HepG2 (cell line): Measurements from ENCODE around the gene PRKN. TPM values are rescaled to one million over a fixed set of nuclear protein-coding genes. Genes with fewer than 3 reads are reported as not detected.

Source experiments
- ATAC-seq: fragments of 200-7000 bp; cut with Tn5 transposase; 3 replicates; pipeline ENCODE4 v1.9.1; 2020; ENCODE audit warnings: mild to moderate bottlenecking, moderate library complexity
- BruUV-seq: library from RNA; stranded (reverse); fragments of 400-500 nt; replicated peaks from 2 replicates; lab custom pipeline; 2021; lab: Mats Ljungman, UMichigan
- CTCF ChIA-PET: fragments of 300-600 bp; formaldehyde crosslinking; extraction: SDS; loops from one replicate; lab custom pipeline; 2021; ENCODE audit warnings: low total read pairs, inconsistent platforms, low intra/inter-chr PET ratio; lab: Yijun Ruan, JAX
- POLR2A ChIA-PET: fragments of 350-600 bp; sonication (Branson Sonifier 250); formaldehyde crosslinking; loops from one replicate; lab custom pipeline; 2020; ENCODE audit warnings: antibody characterized with exemption, inconsistent platforms; lab: Yijun Ruan, JAX
- DNase-seq: peaks from one replicate; pipeline ENCODE4 v3.0.0-alpha.2; 2015; ENCODE audit warnings: low spot score
- FAIRE-seq: peaks from 3 replicates; lab custom pipeline; 2011; peaks lifted over from hg19 to GRCh38; lab: Jason Lieb, UNC
- H2AFZ ChIP-seq: one replicate; pipeline ENCODE4 v1.6.1; 2011; ENCODE audit warnings: low read length, inconsistent platforms
- H3K27ac ChIP-seq: fragments of 300-600 bp; 3 replicates; pipeline ENCODE4 v1.8.0; 2011; ENCODE audit warnings: mixed run types, mild to moderate bottlenecking, mixed read lengths, low read length, inconsistent platforms; ENCODE audit not compliant: insufficient read depth; ENCODE audit errors: extremely low read length
- H3K27me3 ChIP-seq, 2 experiments: fragments of 200-600 bp in 1 of 2; 2 replicates in 1 of 2; 3 replicates in 1 of 2; pipeline versions ENCODE4 v1.6.0 to v1.8.0; 2011; ENCODE audit warnings: low read length in 2 of 2, mild to moderate bottlenecking in 2 of 2, moderate library complexity in 2 of 2, inconsistent platforms in 1 of 2; ENCODE audit not compliant: insufficient read depth in 2 of 2, control insufficient read depth in 1 of 2
- H3K36me3 ChIP-seq, 2 experiments: fragments of 200-600 bp in 1 of 2; replicated peaks in 1 of 2; 2 replicates in 1 of 2; 3 replicates in 1 of 2; pipeline versions ENCODE4 v1.5.1 to v1.8.0; 2011; ENCODE audit warnings: low read length in 2 of 2, inconsistent platforms in 1 of 2; ENCODE audit not compliant: insufficient read depth in 2 of 2, control insufficient read depth in 1 of 2
- H3K4me1 ChIP-seq: 2 replicates; pipeline ENCODE4 v1.5.1; 2012; ENCODE audit warnings: low read length, inconsistent platforms; ENCODE audit not compliant: insufficient read depth
- H3K4me2 ChIP-seq: 2 replicates; pipeline ENCODE4 v1.6.0; 2011; ENCODE audit warnings: low read depth, low read length, inconsistent platforms
- H3K4me3 ChIP-seq, 3 experiments: fragments of 200-600 bp in 1 of 3; sonication (generic), shearing (Covaris generic) in 1 of 3; replicated peaks in 1 of 3; 2 replicates each; pipeline ENCODE4 v1.5.1; 2011 to 2016; ENCODE audit warnings: low read length in 3 of 3, inconsistent platforms in 2 of 3, low read depth in 2 of 3, mild to moderate bottlenecking in 2 of 3, control low read depth in 1 of 3, mixed read lengths in 1 of 3; ENCODE audit not compliant: insufficient read depth in 1 of 3
- H3K79me2 ChIP-seq: one replicate; pipeline ENCODE4 v1.6.1; 2011; ENCODE audit warnings: low read length, inconsistent platforms; ENCODE audit not compliant: insufficient read depth
- H3K9ac ChIP-seq: 2 replicates; pipeline ENCODE4 v1.6.0; 2011; ENCODE audit warnings: mild to moderate bottlenecking, low read depth, low read length, inconsistent platforms; ENCODE audit not compliant: insufficient read depth
- H3K9me3 ChIP-seq: 2 replicates; pipeline ENCODE4 v1.5.1; 2012; ENCODE audit warnings: mild to moderate bottlenecking, low read length
- H4K20me1 ChIP-seq: 2 replicates; pipeline ENCODE4 v1.6.0; 2011; ENCODE audit warnings: inconsistent platforms, mild to moderate bottlenecking, low read length, moderate library complexity; ENCODE audit not compliant: insufficient read depth
- AHDC1 ChIP-seq: sonication (generic); formaldehyde crosslinking; IDR thresholded peaks from 2 replicates; pipeline ENCODE4 v1.5.1; 2020; ENCODE audit warnings: mild to moderate bottlenecking, missing genetic modification reagents, borderline replicate concordance
- ARHGAP35 ChIP-seq: sonication (generic); formaldehyde crosslinking; IDR thresholded peaks from 2 replicates; pipeline ENCODE4 v1.9.0; 2022; ENCODE audit warnings: mild to moderate bottlenecking, inconsistent platforms, moderate library complexity, missing genetic modification reagents, borderline replicate concordance
- MNT ChIP-seq: fragments of 450-650 bp; IDR thresholded peaks from 2 replicates; pipeline ENCODE4 v1.6.1; 2016
- POLR2A ChIP-seq, 2 experiments: IDR thresholded peaks; 2 replicates each; pipeline ENCODE4 v1.6.1; 2011; ENCODE audit warnings: low read depth in 2 of 2, low read length in 2 of 2, mild to moderate bottlenecking in 1 of 2, moderate library complexity in 1 of 2; ENCODE audit not compliant: insufficient read depth in 1 of 2
- RARA ChIP-seq: IDR thresholded peaks from 2 replicates; pipeline ENCODE4 v1.6.1; 2016; ENCODE audit warnings: missing genetic modification reagents, missing compliant biosample characterization
- SAP130 ChIP-seq: IDR thresholded peaks from 2 replicates; pipeline ENCODE4 v1.6.1; 2016; ENCODE audit warnings: low read depth
- WGBS: methylation state at CpG from one replicate; pipeline ENCODE4 v1.1.6; 2017; ENCODE audit warnings: low lambda C conversion rate; 5-methylcytosine and 5-hydroxymethylcytosine counted together
- in situ Hi-C: cut with HindIII; loops from 2 replicates; pipeline ENCODE4 v1.10.0; 2017; ENCODE audit warnings: low pct_unique_long_range_greater_than_20kb; ENCODE audit not compliant: extremely low pct_ligation_motif_present
- intact Hi-C: fragments of 100-400 bp; cut with micrococcal nuclease; formaldehyde crosslinking; loops from one replicate; pipeline ENCODE4 v1.10.0; 2022; ENCODE audit not compliant: unreplicated experiment
- polyA plus RNA-seq, 8 experiments: library from polyadenylated mRNA; depleted of rRNA in 3 of 8; stranded (reverse) in 7 of 8; unstranded in 1 of 8; fragments of >200 nt; fragmentation: Illumina TruSeq in 4 of 8; extraction: Trizol in 4 of 8; gene quantifications; 2 replicates each; pipeline versions ENCODE4 v1.2.1 to v1.2.3, GENCODE V29; 2011 to 2016; ENCODE audit warnings: low read depth in 4 of 8, missing spikeins in 1 of 8, mixed read lengths in 1 of 8; ENCODE audit not compliant: insufficient read depth in 1 of 8
- total RNA-seq, 5 experiments: library from RNA; depleted of rRNA; stranded (reverse); fragments of >200 nt; fragmentation: Illumina TruSeq; extraction: Trizol; gene quantifications; 2 replicates each; pipeline ENCODE4 v1.2.3, GENCODE V29; 2016; ENCODE audit warnings: low read depth in 1 of 5
- TF ChIP-seq, protein P1 (sequence below): sonication (generic); formaldehyde crosslinking; IDR thresholded peaks from 2 replicates; pipeline ENCODE4 v1.5.0; 2020; ENCODE audit warnings: mild to moderate bottlenecking, missing genetic modification reagents
- TF ChIP-seq, protein P2 (sequence below): sonication (generic); formaldehyde crosslinking; IDR thresholded peaks from 2 replicates; pipeline ENCODE4 v1.4.0; 2020; ENCODE audit warnings: missing genetic modification reagents

Gene PRKN
- total and polyA plus RNA-seq, 2 of the 13 experiments (the other 11 are each of a cell fraction or from before 2014, with no cell fraction given), result 0.31 to 0.44 TPM

GRCh38 chr6:161635975-161636374 lies 1091.6 kb downstream of the PRKN start:
- H3K4me2 ChIP-seq, result no peak overlapping the region
- TF ChIP-seq ARHGAP35 (no peak), MNT (no peak), RARA (CRISPR knock-in tag) (no peak), SAP130 (CRISPR knock-in tag) (no peak), AHDC1 (CRISPR knock-in tag) (no peak), POLR2A (IDR thresholded peaks at IDR 0.05; ENCODE audit: insufficient read depth in 1 of 2, low read depth in 2 of 2, low read length in 2 of 2) (no peak)
- TF ChIP-seq, protein P1, sequence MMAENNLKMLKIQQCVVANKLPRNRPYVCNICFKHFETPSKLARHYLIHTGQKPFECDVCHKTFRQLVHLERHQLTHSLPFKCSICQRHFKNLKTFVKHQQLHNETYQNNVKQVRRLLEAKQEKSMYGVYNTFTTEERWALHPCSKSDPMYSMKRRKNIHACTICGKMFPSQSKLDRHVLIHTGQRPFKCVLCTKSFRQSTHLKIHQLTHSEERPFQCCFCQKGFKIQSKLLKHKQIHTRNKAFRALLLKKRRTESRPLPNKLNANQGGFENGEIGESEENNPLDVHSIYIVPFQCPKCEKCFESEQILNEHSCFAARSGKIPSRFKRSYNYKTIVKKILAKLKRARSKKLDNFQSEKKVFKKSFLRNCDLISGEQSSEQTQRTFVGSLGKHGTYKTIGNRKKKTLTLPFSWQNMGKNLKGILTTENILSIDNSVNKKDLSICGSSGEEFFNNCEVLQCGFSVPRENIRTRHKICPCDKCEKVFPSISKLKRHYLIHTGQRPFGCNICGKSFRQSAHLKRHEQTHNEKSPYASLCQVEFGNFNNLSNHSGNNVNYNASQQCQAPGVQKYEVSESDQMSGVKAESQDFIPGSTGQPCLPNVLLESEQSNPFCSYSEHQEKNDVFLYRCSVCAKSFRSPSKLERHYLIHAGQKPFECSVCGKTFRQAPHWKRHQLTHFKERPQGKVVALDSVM (CRISPR knock-in tag), result no peak
- TF ChIP-seq, protein P2, sequence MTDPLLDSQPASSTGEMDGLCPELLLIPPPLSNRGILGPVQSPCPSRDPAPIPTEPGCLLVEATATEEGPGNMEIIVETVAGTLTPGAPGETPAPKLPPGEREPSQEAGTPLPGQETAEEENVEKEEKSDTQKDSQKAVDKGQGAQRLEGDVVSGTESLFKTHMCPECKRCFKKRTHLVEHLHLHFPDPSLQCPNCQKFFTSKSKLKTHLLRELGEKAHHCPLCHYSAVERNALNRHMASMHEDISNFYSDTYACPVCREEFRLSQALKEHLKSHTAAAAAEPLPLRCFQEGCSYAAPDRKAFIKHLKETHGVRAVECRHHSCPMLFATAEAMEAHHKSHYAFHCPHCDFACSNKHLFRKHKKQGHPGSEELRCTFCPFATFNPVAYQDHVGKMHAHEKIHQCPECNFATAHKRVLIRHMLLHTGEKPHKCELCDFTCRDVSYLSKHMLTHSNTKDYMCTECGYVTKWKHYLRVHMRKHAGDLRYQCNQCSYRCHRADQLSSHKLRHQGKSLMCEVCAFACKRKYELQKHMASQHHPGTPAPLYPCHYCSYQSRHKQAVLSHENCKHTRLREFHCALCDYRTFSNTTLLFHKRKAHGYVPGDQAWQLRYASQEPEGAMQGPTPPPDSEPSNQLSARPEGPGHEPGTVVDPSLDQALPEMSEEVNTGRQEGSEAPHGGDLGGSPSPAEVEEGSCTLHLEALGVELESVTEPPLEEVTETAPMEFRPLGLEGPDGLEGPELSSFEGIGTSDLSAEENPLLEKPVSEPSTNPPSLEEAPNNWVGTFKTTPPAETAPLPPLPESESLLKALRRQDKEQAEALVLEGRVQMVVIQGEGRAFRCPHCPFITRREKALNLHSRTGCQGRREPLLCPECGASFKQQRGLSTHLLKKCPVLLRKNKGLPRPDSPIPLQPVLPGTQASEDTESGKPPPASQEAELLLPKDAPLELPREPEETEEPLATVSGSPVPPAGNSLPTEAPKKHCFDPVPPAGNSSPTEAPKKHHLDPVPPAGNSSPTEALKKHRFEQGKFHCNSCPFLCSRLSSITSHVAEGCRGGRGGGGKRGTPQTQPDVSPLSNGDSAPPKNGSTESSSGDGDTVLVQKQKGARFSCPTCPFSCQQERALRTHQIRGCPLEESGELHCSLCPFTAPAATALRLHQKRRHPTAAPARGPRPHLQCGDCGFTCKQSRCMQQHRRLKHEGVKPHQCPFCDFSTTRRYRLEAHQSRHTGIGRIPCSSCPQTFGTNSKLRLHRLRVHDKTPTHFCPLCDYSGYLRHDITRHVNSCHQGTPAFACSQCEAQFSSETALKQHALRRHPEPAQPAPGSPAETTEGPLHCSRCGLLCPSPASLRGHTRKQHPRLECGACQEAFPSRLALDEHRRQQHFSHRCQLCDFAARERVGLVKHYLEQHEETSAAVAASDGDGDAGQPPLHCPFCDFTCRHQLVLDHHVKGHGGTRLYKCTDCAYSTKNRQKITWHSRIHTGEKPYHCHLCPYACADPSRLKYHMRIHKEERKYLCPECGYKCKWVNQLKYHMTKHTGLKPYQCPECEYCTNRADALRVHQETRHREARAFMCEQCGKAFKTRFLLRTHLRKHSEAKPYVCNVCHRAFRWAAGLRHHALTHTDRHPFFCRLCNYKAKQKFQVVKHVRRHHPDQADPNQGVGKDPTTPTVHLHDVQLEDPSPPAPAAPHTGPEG (CRISPR knock-in tag), result no peak
- intact Hi-C loops (no loop called here), in situ Hi-C loops (no loop called here)
- peaks cover 11% of the 10 kb centered on the region; the same call in 1 of the 2 replicates for H3K9me3 ChIP-seq
- H3K27me3 ChIP-seq, result peaks cover 0 to 6% of the 10 kb centered on the region in 2 experiments; a peak in 1 of 5 replicates
- ChIA-PET POLR2A (no interaction called here), CTCF (no interaction called here)
- no peak for FAIRE-seq
- H4K20me1 ChIP-seq, result no peaks in the 10 kb centered on the region
- BruUV-seq, result no TSS peak
- no peaks in the 10 kb centered on the region for H3K4me1 ChIP-seq
- no peak for DNase-seq
- no peak overlapping the region for H3K4me3 ChIP-seq
- H3K79me2 ChIP-seq, result no peaks in the 10 kb centered on the region
- ATAC-seq, result peak; percentile 42; the same call in 2 of the 3 replicates
- no peak overlapping the region for H3K9ac ChIP-seq
- no peaks in the 10 kb centered on the region for H3K36me3 ChIP-seq
- no peak overlapping the region for H3K27ac ChIP-seq
- H2AFZ ChIP-seq, result no peak overlapping the region
- WGBS, result 23% methylated on average over 5 of the region's 6 CpGs
